ENCODE data around the gene SPARCL1. TPM values are rescaled to one million over a fixed set of nuclear protein-coding genes. Genes with fewer than 3 reads are reported as not detected.

The SPARCL1 gene
- total and polyA plus RNA-seq, 4 donors, result 1.9 to 25.8 (median 13.3) TPM

DNA sequence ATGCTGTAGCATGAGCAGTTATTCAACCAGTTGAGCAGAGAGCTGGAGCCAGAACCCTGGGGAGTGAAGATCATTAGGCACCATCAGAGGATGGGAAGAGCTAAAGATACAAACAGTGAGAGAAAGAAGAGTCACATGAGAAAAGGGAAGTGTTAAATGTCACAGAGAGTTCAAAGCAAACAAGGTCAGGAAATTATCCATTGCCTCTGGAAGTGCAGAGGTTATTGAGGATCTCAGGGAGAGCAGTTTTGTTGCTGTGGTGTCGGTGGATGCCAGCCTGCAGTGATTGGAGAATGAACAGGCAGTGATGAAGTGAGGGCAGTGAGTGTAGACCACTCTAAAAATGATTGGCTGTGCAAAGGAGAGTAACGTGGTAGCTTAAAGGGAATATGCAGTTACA, 17.7 kb downstream of the SPARCL1 start:
- H3K4me1 ChIP-seq (ENCODE audit: control insufficient read depth in 4 of 4, insufficient read depth in 4 of 4, low read length in 3 of 4), result no peaks in the 10 kb centered on the region
- no peak overlapping the region for H3K4me3 ChIP-seq (ENCODE audit: low read depth in 1 of 3, low read length in 3 of 3)
- H3K9me3 ChIP-seq (ENCODE audit: control insufficient read depth in 4 of 4, low read length in 3 of 4), result no peaks in the 10 kb centered on the region
- 75% methylated on average over 2 of the region's 2 CpGs for WGBS
- H3K36me3 ChIP-seq (ENCODE audit: control insufficient read depth in 4 of 4, insufficient read depth in 3 of 4, low read depth in 1 of 4, low read length in 3 of 4), result no peaks in the 10 kb centered on the region
- TF ChIP-seq RXRA (IDR thresholded peaks at IDR 0.05), result no peak
- no peak for TF ChIP-seq FOXA1 (IDR thresholded peaks at IDR 0.05)
- TF ChIP-seq EGR1 (IDR thresholded peaks at IDR 0.05; ENCODE audit: low read depth in 2 of 2), result no peak
- TF ChIP-seq, protein P1, sequence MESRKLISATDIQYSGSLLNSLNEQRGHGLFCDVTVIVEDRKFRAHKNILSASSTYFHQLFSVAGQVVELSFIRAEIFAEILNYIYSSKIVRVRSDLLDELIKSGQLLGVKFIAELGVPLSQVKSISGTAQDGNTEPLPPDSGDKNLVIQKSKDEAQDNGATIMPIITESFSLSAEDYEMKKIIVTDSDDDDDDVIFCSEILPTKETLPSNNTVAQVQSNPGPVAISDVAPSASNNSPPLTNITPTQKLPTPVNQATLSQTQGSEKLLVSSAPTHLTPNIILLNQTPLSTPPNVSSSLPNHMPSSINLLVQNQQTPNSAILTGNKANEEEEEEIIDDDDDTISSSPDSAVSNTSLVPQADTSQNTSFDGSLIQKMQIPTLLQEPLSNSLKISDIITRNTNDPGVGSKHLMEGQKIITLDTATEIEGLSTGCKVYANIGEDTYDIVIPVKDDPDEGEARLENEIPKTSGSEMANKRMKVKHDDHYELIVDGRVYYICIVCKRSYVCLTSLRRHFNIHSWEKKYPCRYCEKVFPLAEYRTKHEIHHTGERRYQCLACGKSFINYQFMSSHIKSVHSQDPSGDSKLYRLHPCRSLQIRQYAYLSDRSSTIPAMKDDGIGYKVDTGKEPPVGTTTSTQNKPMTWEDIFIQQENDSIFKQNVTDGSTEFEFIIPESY (IDR thresholded peaks at IDR 0.05), result no peak
- no peak for TF ChIP-seq HNF4G (IDR thresholded peaks at IDR 0.05)
- TF ChIP-seq HNF4A (conservative IDR thresholded peaks at IDR 0.05), result no peak
- H3K27me3 ChIP-seq (ENCODE audit: control insufficient read depth in 4 of 4, insufficient read depth in 4 of 4, low read length in 3 of 4), result no peaks in the 10 kb centered on the region
- H3K9ac ChIP-seq (ENCODE audit: low read depth in 1 of 2, low read length in 2 of 2), result no peak overlapping the region
- H3K27ac ChIP-seq (ENCODE audit: low read depth in 1 of 2, low read length in 2 of 2), result no peak overlapping the region
- no peak for DNase-seq (ENCODE audit: low spot score)

GRCh38 chr4:87510747-87511146, 18.4 kb downstream of the SPARCL1 start:
- no peaks in the 10 kb centered on the region for H3K36me3 ChIP-seq (ENCODE audit: control insufficient read depth in 4 of 4, insufficient read depth in 3 of 4, low read depth in 1 of 4, low read length in 3 of 4)
- no peaks in the 10 kb centered on the region for H3K4me1 ChIP-seq (ENCODE audit: control insufficient read depth in 4 of 4, insufficient read depth in 4 of 4, low read length in 3 of 4)
- no peak overlapping the region for H3K9ac ChIP-seq (ENCODE audit: low read depth in 1 of 2, low read length in 2 of 2)
- no peak for DNase-seq (ENCODE audit: low spot score)
- H3K27ac ChIP-seq (ENCODE audit: low read depth in 1 of 2, low read length in 2 of 2), result no peak overlapping the region
- 95% methylated on average over 17 of the region's 17 CpGs for WGBS
- no peak overlapping the region for H3K4me3 ChIP-seq (ENCODE audit: low read depth in 1 of 3, low read length in 3 of 3)
- TF ChIP-seq SP1 (IDR thresholded peaks at IDR 0.05), result no peak
- TF ChIP-seq TAF1 (conservative IDR thresholded peaks at IDR 0.05), result no peak
- no peak for TF ChIP-seq HNF4G (IDR thresholded peaks at IDR 0.05)
- TF ChIP-seq GABPA (IDR thresholded peaks at IDR 0.05 in 1 of 2, conservative IDR thresholded peaks at IDR 0.05 in 1 of 2), result no peak
- TF ChIP-seq, protein P1 (IDR thresholded peaks at IDR 0.05), result no peak
- TF ChIP-seq HNF4A (conservative IDR thresholded peaks at IDR 0.05), result no peak
- TF ChIP-seq JUND (IDR thresholded peaks at IDR 0.05), result no peak
- no peaks in the 10 kb centered on the region for H3K9me3 ChIP-seq (ENCODE audit: control insufficient read depth in 4 of 4, low read length in 3 of 4)
- no peaks in the 10 kb centered on the region for H3K27me3 ChIP-seq (ENCODE audit: control insufficient read depth in 4 of 4, insufficient read depth in 4 of 4, low read length in 3 of 4)

DNA sequence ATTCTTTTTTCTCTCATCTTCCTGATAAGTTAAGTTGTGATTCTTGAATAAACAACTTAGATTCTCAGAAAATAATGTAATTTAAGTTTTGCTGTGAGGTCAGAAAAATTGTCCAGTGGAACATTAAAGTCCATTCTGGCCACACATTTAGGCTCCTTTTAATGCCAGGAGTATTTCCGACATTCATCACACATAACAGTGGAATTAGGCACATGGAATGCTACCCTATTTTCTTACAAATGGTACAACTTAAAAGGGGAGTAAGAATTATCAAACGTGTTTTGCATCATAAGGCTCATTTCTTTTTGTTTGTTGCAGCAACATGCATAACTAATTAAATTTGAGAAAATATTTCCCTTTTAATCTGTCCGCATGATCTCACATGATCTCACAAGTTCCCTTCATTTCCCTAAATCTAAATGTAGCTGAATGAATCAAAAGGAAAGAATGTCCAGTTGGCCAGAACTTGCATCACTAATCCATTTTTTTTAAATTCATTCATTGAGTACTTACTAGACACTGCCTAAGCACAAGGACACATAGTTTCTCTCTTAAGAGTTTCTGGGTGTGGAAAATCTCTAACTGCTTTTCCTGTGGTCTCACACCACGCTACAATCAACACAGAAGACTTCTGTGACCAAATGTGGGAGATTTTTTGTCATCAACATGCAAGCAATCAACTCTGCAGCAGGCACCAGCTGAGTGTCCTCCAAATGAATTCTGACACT, 22.0 kb downstream of the SPARCL1 start:
- no peak overlapping the region for H3K4me3 ChIP-seq (ENCODE audit: low read depth in 1 of 3, low read length in 3 of 3)
- H3K27ac ChIP-seq (ENCODE audit: low read depth in 1 of 2, low read length in 2 of 2), result no peak overlapping the region
- no peaks in the 10 kb centered on the region for H3K36me3 ChIP-seq (ENCODE audit: control insufficient read depth in 4 of 4, insufficient read depth in 3 of 4, low read depth in 1 of 4, low read length in 3 of 4)
- H3K9me3 ChIP-seq (ENCODE audit: control insufficient read depth in 4 of 4, low read length in 3 of 4), result no peaks in the 10 kb centered on the region
- H3K4me1 ChIP-seq (ENCODE audit: control insufficient read depth in 4 of 4, insufficient read depth in 4 of 4, low read length in 3 of 4), result peaks cover 0 to 8% (median 3%) of the 10 kb centered on the region in 4 donors
- 83% methylated on average over 4 of the region's 4 CpGs for WGBS
- no peaks in the 10 kb centered on the region for H3K27me3 ChIP-seq (ENCODE audit: control insufficient read depth in 4 of 4, insufficient read depth in 4 of 4, low read length in 3 of 4)
- H3K9ac ChIP-seq (ENCODE audit: low read depth in 1 of 2, low read length in 2 of 2), result no peak overlapping the region
- DNase-seq (ENCODE audit: low spot score), result no peak
- TF ChIP-seq RXRA (IDR thresholded peaks at IDR 0.05), result no peak
- no peak for TF ChIP-seq HNF4G (IDR thresholded peaks at IDR 0.05)
- no peak for TF ChIP-seq SP1 (IDR thresholded peaks at IDR 0.05)
- no peak for TF ChIP-seq FOXA2 (IDR thresholded peaks at IDR 0.05)
- TF ChIP-seq MAX (IDR thresholded peaks at IDR 0.05), result no peak
- TF ChIP-seq TAF1 (conservative IDR thresholded peaks at IDR 0.05), result no peak
- no peak for TF ChIP-seq ATF3 (IDR thresholded peaks at IDR 0.05)
- TF ChIP-seq, protein P2, sequence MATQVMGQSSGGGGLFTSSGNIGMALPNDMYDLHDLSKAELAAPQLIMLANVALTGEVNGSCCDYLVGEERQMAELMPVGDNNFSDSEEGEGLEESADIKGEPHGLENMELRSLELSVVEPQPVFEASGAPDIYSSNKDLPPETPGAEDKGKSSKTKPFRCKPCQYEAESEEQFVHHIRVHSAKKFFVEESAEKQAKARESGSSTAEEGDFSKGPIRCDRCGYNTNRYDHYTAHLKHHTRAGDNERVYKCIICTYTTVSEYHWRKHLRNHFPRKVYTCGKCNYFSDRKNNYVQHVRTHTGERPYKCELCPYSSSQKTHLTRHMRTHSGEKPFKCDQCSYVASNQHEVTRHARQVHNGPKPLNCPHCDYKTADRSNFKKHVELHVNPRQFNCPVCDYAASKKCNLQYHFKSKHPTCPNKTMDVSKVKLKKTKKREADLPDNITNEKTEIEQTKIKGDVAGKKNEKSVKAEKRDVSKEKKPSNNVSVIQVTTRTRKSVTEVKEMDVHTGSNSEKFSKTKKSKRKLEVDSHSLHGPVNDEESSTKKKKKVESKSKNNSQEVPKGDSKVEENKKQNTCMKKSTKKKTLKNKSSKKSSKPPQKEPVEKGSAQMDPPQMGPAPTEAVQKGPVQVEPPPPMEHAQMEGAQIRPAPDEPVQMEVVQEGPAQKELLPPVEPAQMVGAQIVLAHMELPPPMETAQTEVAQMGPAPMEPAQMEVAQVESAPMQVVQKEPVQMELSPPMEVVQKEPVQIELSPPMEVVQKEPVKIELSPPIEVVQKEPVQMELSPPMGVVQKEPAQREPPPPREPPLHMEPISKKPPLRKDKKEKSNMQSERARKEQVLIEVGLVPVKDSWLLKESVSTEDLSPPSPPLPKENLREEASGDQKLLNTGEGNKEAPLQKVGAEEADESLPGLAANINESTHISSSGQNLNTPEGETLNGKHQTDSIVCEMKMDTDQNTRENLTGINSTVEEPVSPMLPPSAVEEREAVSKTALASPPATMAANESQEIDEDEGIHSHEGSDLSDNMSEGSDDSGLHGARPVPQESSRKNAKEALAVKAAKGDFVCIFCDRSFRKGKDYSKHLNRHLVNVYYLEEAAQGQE (IDR thresholded peaks at IDR 0.05), result no peak
- TF ChIP-seq FOXA1 (IDR thresholded peaks at IDR 0.05), result no peak
- no peak for TF ChIP-seq HNF4A (conservative IDR thresholded peaks at IDR 0.05)
- TF ChIP-seq, protein P1 (IDR thresholded peaks at IDR 0.05), result no peak
- no peak for TF ChIP-seq JUND (IDR thresholded peaks at IDR 0.05)
- no peak for TF ChIP-seq EGR1 (IDR thresholded peaks at IDR 0.05; ENCODE audit: low read depth in 2 of 2)
- TF ChIP-seq YY1 (IDR thresholded peaks at IDR 0.05), result no peak
- no peak for TF ChIP-seq RAD21 (IDR thresholded peaks at IDR 0.05)

Measured in liver (tissue), 9 donors.